Activated CD8-positive, alpha-beta memory T cell treated with anti-CD3 and anti-CD28 coated beads for 4 hours (primary cell): ENCODE data around the gene WDR37.
"Not testable (repeated sequence)": the region's sequence is repeated elsewhere in the genome, so short reads cannot be mapped to it uniquely, and the experiment has no call there.

Experiments
- DNase-seq, 2 donors: peaks; one replicate each; pipeline ENCODE4 v3.0.0-alpha.2; 2020; ENCODE audit warnings: low read depth in 2 of 2

Gene WDR37

GRCh38 chr10:1056326-1057105 is at the start of gene WDR37:
Gene WDR37 (plus strand): TSS chr10:1056385. CDS start chr10:1072156, 15,771 bp downstream.
- DNase-seq = peak; percentile 78

- no peak for DNase-seq
Observed at GRCh38 chr10:1006573-1006972, 49.6 kb upstream of the WDR37 start.

GRCh38 chr10:1007583-1007982 is 48.6 kb upstream of the WDR37 start:
- no peak for DNase-seq

- DNase-seq = no peak
Observed at GRCh38 chr10:1009071-1009494, 47.1 kb upstream of the WDR37 start.

- not testable (repeated sequence) for DNase-seq
Observed at GRCh38 chr10:1009947-1010346, 46.2 kb upstream of the WDR37 start.

- DNase-seq = no peak
Observed at GRCh38 chr10:1010703-1011102, 45.5 kb upstream of the WDR37 start.

GRCh38 chr10:1011696-1012095 is 44.5 kb upstream of the WDR37 start:
- no peak for DNase-seq

GRCh38 chr10:1015688-1016087 is 40.5 kb upstream of the WDR37 start:
- no peak for DNase-seq

- no peak for DNase-seq
Observed at GRCh38 chr10:1019362-1019761, 36.8 kb upstream of the WDR37 start.

GRCh38 chr10:1020460-1020859 is 35.7 kb upstream of the WDR37 start:
- DNase-seq = no peak

GRCh38 chr10:1020958-1021357 is 35.2 kb upstream of the WDR37 start:
- DNase-seq = no peak

GRCh38 chr10:1022413-1022812 is 33.8 kb upstream of the WDR37 start:
- no peak for DNase-seq

GRCh38 chr10:1024103-1024502 is 32.1 kb upstream of the WDR37 start:
- no peak for DNase-seq

GRCh38 chr10:1025683-1026082 is 30.5 kb upstream of the WDR37 start, which contains the start of gene IDI2:
Gene IDI2 (minus strand): TSS chr10:1025859. CDS start chr10:1024723, 1,136 bp downstream.
- no peak for DNase-seq

GRCh38 chr10:1026578-1026977 is 29.6 kb upstream of the WDR37 start:
- no peak for DNase-seq

GRCh38 chr10:1029838-1030237 is 26.3 kb upstream of the WDR37 start:
- no peak for DNase-seq

- DNase-seq = no peak
Observed at GRCh38 chr10:1033601-1034000, 22.6 kb upstream of the WDR37 start.

- no peak for DNase-seq
Observed at GRCh38 chr10:1034758-1035157, 21.4 kb upstream of the WDR37 start.

GRCh38 chr10:1035201-1035600 is 21.0 kb upstream of the WDR37 start:
- DNase-seq = no peak

GRCh38 chr10:1036341-1036791 is 19.8 kb upstream of the WDR37 start:
- DNase-seq = no peak

GRCh38 chr10:1037098-1037497 is 19.1 kb upstream of the WDR37 start:
- no peak for DNase-seq

GRCh38 chr10:1038769-1039168 is 17.4 kb upstream of the WDR37 start:
- not testable (repeated sequence) for DNase-seq

GRCh38 chr10:1040133-1040532 is 16.1 kb upstream of the WDR37 start:
- no peak for DNase-seq

- no peak for DNase-seq
Observed at GRCh38 chr10:1041514-1041913, 14.7 kb upstream of the WDR37 start.
